Stimulated activated CD8-positive, alpha-beta memory T cell treated with anti-CD3 and anti-CD28 coated beads, Interleukin-4, amount 100 ng/mL, for 48 hours (primary cell): ENCODE results near the gene IL1RAPL2.
"Not testable (repeated sequence)": the region's sequence is repeated elsewhere in the genome, so short reads cannot be mapped to it uniquely, and the experiment has no call there.

Experiments used
- DNase-seq: peaks from one replicate; pipeline ENCODE4 v3.0.0-alpha.2; 2020

The IL1RAPL2 gene

GRCh38 chrX:105038672-105039328, 472.8 kb downstream of the IL1RAPL2 start:
- DNase-seq: no peak

- DNase-seq: no peak
These were observed 484.9 kb downstream of the IL1RAPL2 start for GRCh38 chrX:105050921-105051320.

DNA sequence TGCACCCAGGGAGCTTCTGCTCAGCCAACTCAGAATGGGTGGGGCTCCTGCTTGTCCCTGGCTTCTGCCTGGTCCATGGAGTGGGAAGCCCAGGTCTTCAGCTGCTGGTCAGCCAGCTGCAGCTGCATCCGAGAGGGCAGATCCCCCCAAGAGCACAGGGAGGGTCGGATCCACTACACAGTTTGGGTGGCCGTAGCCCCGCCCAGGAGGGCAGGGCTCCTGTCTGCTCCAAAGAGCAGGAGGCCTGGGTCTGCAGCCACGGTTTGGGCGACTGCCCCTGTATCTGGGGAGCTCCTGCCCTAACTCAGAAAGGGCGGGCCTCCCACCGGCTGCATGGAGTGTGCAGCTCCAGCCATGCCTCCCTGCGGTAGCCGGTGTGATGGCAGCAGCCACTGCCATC, 485.4 kb downstream of the IL1RAPL2 start:
- no peak for DNase-seq

- DNase-seq: no peak
These were observed 486.9 kb downstream of the IL1RAPL2 start for GRCh38 chrX:105052926-105053325.

DNA sequence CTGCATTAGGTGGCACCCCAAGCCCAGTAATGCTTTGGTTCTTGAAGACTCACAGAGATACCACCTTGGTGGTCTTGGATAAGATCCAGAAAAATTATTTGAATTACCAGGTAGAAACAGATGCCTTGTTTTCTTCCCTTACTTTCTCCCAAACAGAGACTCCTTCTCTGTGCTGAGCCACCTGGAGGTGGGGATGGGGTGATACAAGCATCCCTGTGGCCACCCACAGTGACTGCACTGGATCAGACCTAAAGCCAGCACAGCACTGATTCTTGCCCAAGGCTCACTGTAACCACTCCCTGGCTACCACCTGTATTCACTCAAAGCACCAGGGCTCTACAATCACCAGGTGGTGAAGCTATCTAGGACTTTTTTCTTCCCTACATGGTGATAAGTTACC, 497.7 kb downstream of the IL1RAPL2 start:
- no peak for DNase-seq

DNA sequence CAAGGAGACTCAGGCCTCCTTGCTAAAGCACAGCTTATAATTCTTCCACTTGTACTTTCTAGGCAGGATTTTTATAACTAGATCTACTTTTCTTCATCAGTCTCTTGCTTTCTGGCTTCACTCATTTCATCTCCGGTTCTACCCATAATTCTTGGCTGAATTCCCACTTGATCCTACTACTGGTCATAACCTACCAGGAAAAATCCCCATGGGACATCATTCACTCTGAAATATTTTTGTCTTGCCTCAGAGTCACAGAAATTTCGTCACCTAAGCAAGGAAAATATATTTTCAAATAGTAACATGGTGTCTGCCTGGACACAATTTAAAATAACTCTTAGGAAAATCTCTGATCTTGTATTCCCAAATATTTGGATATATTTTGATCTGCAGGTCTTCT, 532.2 kb downstream of the IL1RAPL2 start:
- DNase-seq: no peak

DNA sequence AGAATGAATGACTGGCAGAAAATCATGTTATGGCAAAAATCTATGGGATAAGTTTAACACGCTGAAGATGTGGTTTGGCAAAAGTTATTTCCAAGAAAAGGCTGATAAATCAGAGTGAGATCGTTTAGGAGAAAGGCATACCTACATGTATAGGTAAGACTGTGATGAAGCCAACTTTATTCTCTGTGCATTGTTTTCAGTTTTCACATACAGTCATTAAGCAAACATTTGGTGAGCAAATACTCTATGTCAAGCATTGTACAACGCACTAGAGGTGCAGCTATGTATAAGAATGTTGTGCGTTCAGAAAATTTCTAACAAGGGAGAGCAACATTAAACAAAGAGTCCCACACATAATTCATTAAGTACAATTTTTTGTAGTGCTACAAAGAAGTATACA, 532.8 kb downstream of the IL1RAPL2 start:
- no peak for DNase-seq

DNA sequence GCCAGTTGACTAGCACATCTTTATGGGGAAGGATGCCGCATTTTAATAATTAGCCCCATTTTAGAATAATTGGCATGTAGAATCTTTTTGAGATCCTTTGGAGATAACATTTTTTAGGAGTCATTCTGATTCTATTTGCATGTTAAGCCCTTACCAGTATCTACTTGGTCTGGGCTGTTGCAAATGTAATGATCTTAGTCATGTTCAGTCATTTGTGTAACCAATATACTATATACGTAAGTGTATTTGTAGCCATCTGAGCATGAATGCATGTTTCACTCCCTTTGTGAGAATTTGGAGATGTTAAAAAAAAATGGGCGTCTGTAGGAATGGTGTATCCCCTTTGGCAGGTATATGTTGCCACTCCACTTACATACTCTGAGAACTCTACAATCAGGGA, 535.4 kb downstream of the IL1RAPL2 start:
- DNase-seq: no peak

DNA sequence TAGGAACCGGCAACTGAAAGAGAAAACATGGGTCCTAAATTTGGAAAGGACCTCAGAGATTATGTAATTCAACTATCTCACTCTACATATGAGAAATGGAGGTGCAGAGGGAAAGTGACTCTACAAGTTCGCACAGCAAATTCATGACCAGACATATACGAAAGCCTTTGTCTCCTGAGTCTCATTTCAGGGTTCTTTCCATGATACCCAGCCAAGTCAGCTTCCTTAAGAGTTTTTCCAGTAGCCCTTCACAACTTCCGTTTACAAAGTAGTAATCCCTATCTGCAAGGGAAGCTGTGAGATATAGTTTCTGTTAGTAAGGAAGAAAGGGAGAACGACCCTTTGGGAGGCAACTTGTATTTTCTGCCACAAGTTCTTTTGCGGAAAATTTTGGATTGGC, 543.9 kb downstream of the IL1RAPL2 start:
- no peak for DNase-seq

GRCh38 chrX:105114554-105115130, 548.6 kb downstream of the IL1RAPL2 start:
- DNase-seq: no peak

- not testable (repeated sequence) for DNase-seq
These were observed 549.8 kb downstream of the IL1RAPL2 start for GRCh38 chrX:105115596-105116320.

DNA sequence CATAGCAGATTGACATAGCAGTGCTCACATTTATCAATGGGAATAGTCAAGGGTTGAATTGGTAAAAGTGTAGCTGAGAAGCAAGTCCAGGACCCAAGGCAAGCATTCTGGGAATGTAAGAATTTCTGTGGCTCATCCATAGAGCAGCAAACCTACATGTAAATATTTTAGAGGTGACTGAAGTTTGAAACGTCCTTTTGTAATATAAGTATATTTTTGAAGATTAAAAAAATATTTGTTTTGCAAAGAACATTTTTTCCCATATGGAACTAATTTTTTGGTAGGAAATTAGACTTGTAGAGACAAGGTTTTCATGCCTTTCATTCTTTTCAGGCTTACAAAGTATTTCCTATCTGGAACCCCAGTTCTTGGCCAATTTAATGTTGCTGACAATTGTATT, 550.5 kb downstream of the IL1RAPL2 start:
- no peak for DNase-seq

GRCh38 chrX:105117621-105118020, 551.6 kb downstream of the IL1RAPL2 start:
- DNase-seq: no peak

DNA sequence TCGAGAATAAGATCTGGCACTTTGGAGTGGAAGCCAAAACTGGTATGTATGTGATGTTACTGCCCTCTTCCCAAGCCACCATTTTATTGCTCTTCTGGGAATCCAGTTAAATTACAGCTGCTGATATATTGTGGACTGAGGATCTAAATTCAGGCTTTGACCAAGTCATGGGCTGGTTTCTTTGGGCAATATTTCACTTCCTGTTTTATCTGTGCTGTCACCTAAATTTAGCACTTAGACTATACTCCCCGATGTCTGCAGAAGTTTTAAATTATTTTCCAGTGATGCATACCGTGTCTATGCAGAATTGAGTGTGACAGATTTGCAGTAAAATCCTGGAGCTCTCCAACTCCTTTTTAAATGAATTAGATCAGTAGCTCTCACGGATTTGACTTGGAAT, 554.5 kb downstream of the IL1RAPL2 start:
- no peak for DNase-seq

GRCh38 chrX:105121186-105121585, 555.2 kb downstream of the IL1RAPL2 start:
- no peak for DNase-seq

GRCh38 chrX:105126201-105126600, 560.2 kb downstream of the IL1RAPL2 start:
- DNase-seq: no peak

DNA sequence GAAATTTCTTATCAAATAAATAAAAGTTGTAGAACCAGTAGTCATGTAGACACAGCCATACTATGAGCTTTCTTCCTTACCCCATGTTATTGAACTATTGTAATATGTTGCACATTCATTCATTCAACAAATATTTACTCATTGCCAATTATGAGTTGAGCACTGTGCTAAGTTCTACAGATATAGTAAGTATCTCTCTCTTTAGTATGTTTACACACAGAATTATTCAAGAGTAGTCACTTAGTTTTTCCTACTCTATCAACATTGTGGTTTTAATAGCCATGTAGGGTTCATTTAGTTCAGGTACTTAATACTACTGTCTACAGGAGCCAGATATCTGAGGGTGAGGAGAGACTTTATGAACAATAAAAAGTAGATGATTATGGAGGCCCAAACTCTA, 568.3 kb downstream of the IL1RAPL2 start:
- no peak for DNase-seq

DNA sequence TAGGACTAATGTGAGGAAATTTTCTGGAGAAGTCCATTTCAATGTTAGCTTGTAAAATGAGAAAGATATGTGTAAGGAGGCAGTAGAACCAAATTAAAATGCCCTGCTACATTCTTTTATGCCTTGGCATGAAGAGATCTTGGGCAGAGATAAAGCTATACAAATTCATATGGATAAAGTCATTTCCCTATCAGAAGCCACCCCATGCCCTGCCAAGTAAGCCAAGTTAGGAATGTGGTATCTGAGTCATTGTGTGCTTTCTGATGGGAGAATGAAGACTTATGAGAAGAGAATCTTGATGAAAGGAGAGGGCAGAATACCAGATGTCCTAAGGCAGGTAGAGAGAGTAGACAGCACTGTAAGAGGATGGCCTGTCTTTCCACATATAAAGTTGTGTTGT, 570.8 kb downstream of the IL1RAPL2 start:
- DNase-seq: no peak

DNA sequence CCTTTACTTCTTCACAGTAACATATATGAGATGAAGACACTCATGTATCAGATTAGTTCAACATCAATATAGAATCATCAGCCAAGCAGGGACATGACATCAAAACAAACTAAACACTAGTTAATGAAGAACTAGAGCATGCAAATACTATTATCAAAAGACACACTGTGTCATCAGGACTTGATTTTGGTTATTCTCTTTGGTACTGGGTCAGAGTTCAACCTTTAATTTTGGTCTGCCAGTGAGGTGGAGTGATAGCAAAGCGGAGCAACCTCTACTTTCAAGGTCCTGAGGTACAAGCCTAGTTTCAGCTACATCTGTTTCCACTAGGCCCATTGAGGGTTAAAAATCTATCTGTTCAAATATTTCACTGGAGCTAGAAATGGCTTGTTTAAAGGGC, 584.0 kb downstream of the IL1RAPL2 start:
- no peak for DNase-seq

GRCh38 chrX:105150557-105150956, 584.6 kb downstream of the IL1RAPL2 start:
- DNase-seq: no peak

GRCh38 chrX:105167233-105167632, 601.2 kb downstream of the IL1RAPL2 start:
- no peak for DNase-seq

DNA sequence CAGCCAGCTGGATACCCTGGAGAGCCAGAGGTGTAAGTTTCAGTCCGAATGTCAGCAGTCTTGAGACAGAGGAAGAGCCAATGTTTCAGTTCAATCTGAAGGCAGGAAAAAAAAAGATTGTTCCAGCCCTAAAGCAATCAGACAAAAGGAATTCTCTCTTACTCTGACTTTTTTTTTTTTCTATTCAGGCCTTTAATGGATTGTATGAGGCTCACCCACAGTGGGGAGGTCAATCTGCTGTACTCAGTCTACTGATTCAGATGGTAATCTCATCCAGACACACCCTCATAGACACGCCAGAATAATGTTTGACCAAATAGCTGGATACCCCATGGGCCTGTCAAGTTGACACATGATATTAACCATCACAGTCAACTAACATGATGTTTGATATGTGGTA, 602.6 kb downstream of the IL1RAPL2 start:
- no peak for DNase-seq

DNA sequence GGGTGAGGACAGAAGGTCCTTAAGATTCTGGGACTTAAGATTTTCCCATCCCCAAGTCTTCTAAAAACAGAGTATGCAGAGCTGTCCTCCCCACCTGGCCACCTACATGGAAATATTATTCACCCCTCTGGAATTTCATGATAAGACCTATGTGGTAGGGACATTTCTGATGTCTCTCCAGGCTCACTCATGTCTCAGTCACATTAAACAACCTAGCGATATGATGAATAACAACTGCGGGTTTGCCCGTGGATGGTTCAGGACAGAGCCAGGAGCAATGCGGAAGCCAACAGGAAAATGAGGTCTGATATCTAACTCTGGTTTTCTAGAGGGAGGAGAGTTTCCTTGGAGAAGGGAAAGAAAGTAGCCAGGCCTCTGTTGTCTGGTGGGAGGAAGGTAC, 607.1 kb downstream of the IL1RAPL2 start:
- DNase-seq: no peak

DNA sequence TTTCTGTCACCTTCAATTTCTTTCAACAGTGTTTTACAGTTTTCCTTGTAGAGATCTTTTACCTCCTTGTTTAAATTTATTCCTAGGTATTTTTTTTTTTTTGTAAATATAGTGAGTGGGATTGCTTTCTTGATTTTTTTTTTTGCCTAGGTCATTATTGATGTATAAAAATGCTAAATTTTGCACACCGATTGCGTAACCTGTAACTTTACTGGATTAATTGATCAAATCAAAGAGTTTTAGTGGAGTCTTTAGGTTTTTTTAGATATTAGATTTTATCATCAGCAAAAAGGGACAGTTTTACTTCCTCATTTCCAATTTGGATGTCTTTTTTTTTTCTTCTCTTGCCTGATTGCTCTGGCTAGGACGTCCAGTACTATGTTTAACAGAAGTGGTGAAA, 613.6 kb downstream of the IL1RAPL2 start:
- no peak for DNase-seq

- DNase-seq: no peak
These were observed 623.1 kb downstream of the IL1RAPL2 start for GRCh38 chrX:105189093-105189492.
